Cerebellar cortex (tissue), 1 donor: ENCODE measurements around the gene FAM20A.
A peak's percentile ranks its signal among the peaks of the same experiment; 100 is the strongest.
"Not testable (repeated sequence)": the region's sequence is repeated elsewhere in the genome, so short reads cannot be mapped to it uniquely, and the experiment has no call there.

Source experiments
- DNase-seq: peaks from one replicate; pipeline ENCODE4 v3.0.0-alpha.2; 2015; ENCODE audit warnings: low spot score

The FAM20A gene

DNA sequence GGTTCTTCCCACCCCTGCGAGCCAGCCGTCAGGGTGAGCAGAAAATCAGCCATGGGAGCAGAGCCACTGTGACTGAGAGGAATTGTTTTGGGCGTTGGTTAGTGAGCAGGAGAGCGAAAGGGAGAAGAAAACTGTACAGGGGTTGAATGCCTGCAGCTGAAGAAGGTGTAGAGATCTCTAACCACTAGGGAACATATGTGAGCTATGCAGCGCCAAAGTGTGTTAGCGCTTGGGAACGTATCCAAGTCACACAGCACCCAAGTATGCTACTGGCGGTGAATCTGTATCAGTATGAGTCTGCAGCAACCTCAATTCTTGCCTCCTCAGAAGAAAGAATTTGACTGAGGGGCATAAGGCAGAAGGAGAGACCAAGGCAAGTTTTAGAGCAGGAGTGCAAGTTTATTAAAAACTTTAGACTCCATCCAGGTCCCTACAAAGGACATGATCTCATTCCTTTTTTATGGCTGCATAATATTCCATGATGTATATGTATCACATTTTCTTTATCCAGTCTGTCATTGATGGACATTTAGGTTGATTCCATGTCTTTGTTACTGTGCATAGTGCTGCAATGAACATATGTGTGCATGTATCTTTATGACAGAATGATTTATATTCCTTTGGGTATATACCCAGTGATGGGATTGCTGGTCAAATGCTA, 108.6 kb downstream of the FAM20A start:
- not testable (repeated sequence) for DNase-seq

DNA sequence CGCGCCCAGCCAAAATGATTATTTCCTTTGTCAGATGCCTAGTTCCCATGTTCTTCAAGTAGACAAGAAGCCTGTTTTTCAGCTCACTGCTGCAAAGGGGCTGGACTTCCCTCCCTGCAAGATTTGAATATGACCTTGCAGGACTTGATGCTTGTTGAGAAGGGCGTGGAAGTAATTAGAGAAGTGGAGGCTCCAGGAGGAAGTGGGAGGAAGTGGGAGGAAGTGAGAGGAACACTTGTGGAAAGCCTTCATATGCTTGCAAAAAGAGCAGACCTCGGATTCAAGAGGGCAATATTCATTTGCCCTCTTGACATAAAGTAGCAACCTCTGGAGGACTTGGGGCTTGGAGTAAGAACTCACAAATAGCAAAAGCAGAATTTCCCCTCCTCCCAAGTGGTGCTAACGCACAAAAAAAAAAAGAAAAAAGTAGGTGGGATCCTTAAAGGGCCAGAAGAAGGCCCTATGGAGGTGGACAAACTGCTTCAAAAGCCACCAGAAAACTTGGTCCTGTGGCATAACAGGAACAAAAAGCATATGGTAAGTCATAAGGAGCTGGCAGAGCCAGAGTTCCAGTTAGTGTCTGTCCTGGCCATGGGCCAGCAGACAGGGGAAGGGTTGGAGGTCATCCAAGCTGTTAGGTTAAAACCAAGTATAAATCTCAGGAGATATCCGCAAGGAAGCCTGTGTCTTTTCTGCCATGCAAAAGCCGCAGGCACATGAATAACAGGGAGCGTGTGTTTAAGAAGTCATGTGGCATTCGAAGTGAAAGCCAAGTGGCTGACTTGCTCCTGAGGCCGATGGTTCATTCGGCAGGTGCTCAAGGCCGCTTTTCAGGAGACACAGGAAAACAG, 109.6 kb downstream of the FAM20A start:
- peak; percentile 45 for DNase-seq

GRCh38 chr17:68489919-68490318, 111.2 kb downstream of the FAM20A start:
- no peak for DNase-seq
